Parathyroid adenoma (tissue), 2 donors: ENCODE results near the gene FAM53A.

ENCODE experiments used
- H2AFZ ChIP-seq: fragments of 300-600 bp; sonication (generic); one replicate; pipeline ENCODE4 v1.7.0; 2017; ENCODE audit warnings: antibody characterized with exemption, mild to moderate bottlenecking
- H3K27ac ChIP-seq: fragments of 300-600 bp; sonication (generic); one replicate; pipeline ENCODE4 v1.7.0; 2017
- H3K27me3 ChIP-seq: fragments of 300-600 bp; sonication (generic); one replicate; pipeline ENCODE4 v1.7.0; 2017; ENCODE audit warnings: low read length; ENCODE audit not compliant: control insufficient read depth, insufficient read depth
- H3K36me3 ChIP-seq: fragments of 300-600 bp; sonication (generic); one replicate; pipeline ENCODE4 v1.7.0; 2017; ENCODE audit warnings: low read length; ENCODE audit not compliant: control insufficient read depth, insufficient read depth
- H3K4me1 ChIP-seq: fragments of 300-600 bp; sonication (generic); one replicate; pipeline ENCODE4 v1.7.0; 2017; ENCODE audit warnings: control low read depth
- H3K4me2 ChIP-seq: fragments of 300-600 bp; sonication (generic); one replicate; pipeline ENCODE4 v1.7.0; 2017; ENCODE audit warnings: low read length
- H3K4me3 ChIP-seq: fragments of 300-600 bp; sonication (generic); one replicate; pipeline ENCODE4 v1.7.0; 2017; ENCODE audit warnings: low read depth, low read length
- H3K79me2 ChIP-seq: fragments of 300-600 bp; sonication (generic); one replicate; pipeline ENCODE4 v1.7.0; 2017; ENCODE audit warnings: control low read depth
- H3K9ac ChIP-seq: fragments of 300-600 bp; sonication (generic); one replicate; pipeline ENCODE4 v1.7.0; 2017; ENCODE audit warnings: mild to moderate bottlenecking
- H3K9me3 ChIP-seq: fragments of 300-600 bp; sonication (generic); one replicate; pipeline ENCODE4 v1.7.0; 2017; ENCODE audit warnings: low read length; ENCODE audit not compliant: control insufficient read depth
- TF ChIP-seq, protein P1 (sequence below): fragments of 300-600 bp; sonication (generic); IDR thresholded peaks from one replicate; pipeline ENCODE4 v1.7.0; 2017; ENCODE audit warnings: antibody characterized with exemption, mild to moderate bottlenecking
- donor health status: primary hyperparathyroidism.

The FAM53A gene

DNA sequence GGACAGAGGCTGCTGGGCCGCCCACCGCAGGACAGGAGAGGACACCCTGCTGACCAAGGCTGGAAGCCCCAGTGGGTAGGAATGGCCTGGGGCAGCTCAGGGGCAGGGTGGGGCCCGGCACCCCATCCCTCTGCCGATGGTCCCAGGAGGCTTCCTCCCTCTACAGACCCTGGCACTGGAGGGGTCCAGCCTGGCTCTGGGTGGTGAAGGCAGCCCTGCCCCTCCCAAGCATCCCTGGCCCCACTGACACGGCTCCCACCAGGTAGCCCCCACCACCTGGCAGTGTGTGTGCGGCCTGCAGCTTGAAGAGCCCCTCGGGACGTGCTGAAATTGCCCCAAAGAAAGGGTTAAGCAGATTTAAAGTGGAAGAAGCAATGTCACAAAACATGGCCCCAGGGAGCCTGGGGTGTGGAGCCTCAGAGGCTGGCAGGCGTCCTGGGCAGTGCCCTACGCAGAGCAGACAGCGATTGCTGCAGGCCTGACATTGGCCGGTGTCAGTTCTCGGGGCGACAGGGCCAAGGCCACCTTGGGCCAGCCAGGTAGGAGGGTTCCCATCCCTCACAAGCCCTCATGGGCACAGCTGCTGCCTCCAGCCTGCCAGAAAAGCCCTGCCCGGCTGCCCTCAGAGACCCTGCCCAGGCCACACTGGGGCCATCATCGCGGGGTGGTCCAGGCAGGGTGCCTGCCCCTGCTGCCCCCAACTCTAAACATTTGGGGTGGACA is 80.5 kb downstream of the FAM53A start:
- Histone ChIP-seq H3K27ac (no peak overlapping the region), H3K4me2 (no peak overlapping the region), H3K79me2 (no peaks in the 10 kb centered on the region), H3K27me3 (peaks cover 3% of the 10 kb centered on the region), H3K9ac (no peak overlapping the region), H3K9me3 (no peaks in the 10 kb centered on the region), H3K4me1 (no peaks in the 10 kb centered on the region), H3K36me3 (no peaks in the 10 kb centered on the region), H2AFZ (no peak overlapping the region), H3K4me3 (no peak overlapping the region)
- TF ChIP-seq, protein P1, sequence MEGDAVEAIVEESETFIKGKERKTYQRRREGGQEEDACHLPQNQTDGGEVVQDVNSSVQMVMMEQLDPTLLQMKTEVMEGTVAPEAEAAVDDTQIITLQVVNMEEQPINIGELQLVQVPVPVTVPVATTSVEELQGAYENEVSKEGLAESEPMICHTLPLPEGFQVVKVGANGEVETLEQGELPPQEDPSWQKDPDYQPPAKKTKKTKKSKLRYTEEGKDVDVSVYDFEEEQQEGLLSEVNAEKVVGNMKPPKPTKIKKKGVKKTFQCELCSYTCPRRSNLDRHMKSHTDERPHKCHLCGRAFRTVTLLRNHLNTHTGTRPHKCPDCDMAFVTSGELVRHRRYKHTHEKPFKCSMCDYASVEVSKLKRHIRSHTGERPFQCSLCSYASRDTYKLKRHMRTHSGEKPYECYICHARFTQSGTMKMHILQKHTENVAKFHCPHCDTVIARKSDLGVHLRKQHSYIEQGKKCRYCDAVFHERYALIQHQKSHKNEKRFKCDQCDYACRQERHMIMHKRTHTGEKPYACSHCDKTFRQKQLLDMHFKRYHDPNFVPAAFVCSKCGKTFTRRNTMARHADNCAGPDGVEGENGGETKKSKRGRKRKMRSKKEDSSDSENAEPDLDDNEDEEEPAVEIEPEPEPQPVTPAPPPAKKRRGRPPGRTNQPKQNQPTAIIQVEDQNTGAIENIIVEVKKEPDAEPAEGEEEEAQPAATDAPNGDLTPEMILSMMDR, result no peak

DNA sequence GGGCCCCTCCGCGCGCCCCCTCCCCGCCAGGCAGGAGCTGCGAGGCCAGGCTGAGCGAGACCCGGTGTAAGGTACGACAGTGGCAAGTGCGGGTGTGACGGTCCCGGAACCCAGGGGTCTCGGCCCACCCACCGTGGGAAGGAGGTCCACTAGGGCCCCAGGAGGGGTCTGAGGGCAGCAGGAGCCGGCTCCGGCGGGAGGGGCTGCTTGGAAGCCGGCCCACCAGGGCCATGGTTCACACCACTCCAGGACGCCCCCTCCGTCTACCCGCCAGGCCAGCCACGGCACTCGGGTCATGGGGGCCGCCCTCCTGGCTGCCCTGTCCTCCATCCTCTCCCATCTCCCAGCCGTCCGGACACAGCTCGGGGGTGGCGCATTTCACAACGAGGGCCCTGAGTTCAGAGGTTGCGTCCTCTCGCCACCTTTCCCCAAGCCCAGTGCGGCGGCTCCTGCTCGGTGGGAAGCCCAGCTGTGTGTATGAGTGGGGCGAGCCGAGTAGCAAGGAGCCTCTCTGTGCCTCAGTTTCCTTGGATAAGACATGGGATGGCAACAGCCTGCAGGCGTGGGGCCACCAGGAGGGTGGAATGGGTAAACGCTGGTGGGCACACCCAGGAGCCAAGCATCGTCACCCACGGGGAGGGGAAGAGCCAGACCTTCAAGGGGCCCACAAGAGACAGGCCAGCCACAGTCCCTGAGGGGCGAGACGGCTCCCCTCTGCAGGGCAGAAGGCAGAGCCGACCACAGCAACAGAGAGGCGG is 81.3 kb downstream of the FAM53A start:
- H3K4me3 ChIP-seq, result no peak overlapping the region
- H3K27me3 ChIP-seq, result peaks cover 3% of the 10 kb centered on the region
- no peaks in the 10 kb centered on the region for H3K4me1 ChIP-seq
- no peaks in the 10 kb centered on the region for H3K79me2 ChIP-seq
- H3K27ac ChIP-seq, result no peak overlapping the region
- TF ChIP-seq, protein P1, result no peak
- no peaks in the 10 kb centered on the region for H3K36me3 ChIP-seq
- H3K4me2 ChIP-seq, result no peak overlapping the region
- no peaks in the 10 kb centered on the region for H3K9me3 ChIP-seq
- no peak overlapping the region for H3K9ac ChIP-seq
- no peak overlapping the region for H2AFZ ChIP-seq

DNA sequence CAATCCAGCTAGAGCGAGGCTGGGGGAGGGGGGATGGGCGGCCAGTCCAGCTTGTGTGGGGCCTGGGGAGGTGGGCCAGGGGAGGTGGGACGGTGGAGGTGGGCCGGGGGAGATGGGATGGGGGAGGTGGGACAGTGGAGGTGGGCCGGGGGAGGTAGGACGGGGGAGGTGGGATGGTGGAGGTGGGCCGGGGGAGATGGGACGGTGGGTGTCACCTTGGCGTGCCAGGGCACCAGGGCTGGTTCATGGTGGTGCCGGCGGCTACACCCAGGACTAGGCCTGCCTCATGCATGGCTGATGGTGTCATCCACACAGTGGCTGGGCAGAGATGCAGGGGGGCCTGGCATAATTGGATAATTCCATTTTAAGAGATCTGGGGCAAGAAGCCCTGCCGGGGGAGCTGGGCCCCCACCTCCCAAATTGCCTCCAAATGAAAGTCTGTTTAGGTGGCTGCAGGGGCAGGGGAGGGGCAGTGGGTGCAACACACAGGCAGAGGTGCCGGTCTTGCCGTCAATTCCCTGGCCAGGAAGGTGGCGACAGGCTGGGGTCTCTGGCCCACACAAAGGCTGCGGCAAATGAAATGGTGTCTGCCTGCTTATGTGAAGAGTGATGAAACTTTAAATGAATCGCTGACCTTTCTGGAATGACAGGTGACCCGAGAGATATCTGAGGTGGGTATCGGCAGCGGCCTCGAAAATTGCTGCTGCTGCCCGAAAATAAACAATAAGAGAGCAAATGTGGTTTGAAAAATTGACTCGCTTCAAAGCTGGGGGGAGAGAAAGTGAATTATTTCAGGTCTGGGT is 82.1 kb downstream of the FAM53A start:
- no peaks in the 10 kb centered on the region for H3K4me1 ChIP-seq
- H2AFZ ChIP-seq, result no peak overlapping the region
- H3K4me2 ChIP-seq, result no peak overlapping the region
- no peak overlapping the region for H3K9ac ChIP-seq
- H3K27ac ChIP-seq, result no peak overlapping the region
- H3K9me3 ChIP-seq, result no peaks in the 10 kb centered on the region
- H3K27me3 ChIP-seq, result peaks cover 3% of the 10 kb centered on the region
- TF ChIP-seq, protein P1, result no peak
- H3K36me3 ChIP-seq, result no peaks in the 10 kb centered on the region
- no peaks in the 10 kb centered on the region for H3K79me2 ChIP-seq
- no peak overlapping the region for H3K4me3 ChIP-seq

DNA sequence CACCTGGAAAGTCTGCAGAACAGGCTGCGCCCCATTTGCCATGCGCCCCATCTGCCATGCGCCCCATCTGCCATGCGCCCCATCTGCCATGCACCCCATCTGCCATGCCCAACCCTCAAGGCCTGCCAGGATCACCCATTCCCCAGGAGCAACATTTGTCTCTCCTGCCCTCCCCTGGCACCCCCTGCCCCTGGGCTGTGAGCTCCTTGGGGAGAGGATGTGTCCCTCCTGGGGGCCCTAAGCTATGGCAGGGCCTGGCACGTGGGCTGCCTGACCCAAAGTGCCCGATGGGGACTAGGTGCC is 82.6 kb downstream of the FAM53A start:
- Histone ChIP-seq H3K36me3 (no peaks in the 10 kb centered on the region), H3K79me2 (no peaks in the 10 kb centered on the region), H3K4me3 (no peak overlapping the region)

More for the DNA sequence above, 82.6 kb downstream of the FAM53A start:
- H3K27ac ChIP-seq, result no peak overlapping the region
- H3K9ac ChIP-seq, result no peak overlapping the region
- H2AFZ ChIP-seq, result no peak overlapping the region
- no peak overlapping the region for H3K4me2 ChIP-seq
- H3K27me3 ChIP-seq, result peaks cover 3% of the 10 kb centered on the region
- H3K4me1 ChIP-seq, result no peaks in the 10 kb centered on the region
- no peaks in the 10 kb centered on the region for H3K9me3 ChIP-seq
- TF ChIP-seq, protein P1, result no peak
